Measurements from ENCODE around the gene LEFTY2.
A peak's percentile ranks its signal among the peaks of the same experiment; 100 is the strongest.
"Not testable (repeated sequence)": the region's sequence is repeated elsewhere in the genome, so short reads cannot be mapped to it uniquely, and the experiment has no call there.

Gene LEFTY2

DNA sequence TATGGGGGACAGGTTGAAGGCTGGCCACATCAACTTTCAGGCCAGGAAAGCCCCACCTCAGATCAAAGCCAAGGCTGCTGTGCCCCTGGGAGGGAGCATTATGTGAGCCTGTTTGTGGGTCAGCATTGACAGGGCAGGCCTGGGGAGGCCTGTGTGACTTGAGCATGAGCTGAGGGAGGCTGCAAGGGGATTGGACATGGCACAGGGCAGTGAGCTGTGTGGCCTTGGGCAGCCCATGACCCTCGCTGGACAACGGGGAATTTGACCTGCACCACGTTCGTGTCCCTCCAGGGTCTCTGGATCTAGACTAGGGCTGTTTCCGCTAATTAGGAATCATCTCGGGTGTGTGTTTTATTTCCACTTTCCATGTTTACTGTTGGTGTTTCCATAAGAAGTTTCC, 34.6 kb downstream of the LEFTY2 start:
- DNase-seq (ENCODE audit: low read depth in 2 of 2): no peak

GRCh38 chr1:225903623-225904022, 37.4 kb downstream of the LEFTY2 start:
- DNase-seq (ENCODE audit: low read depth in 2 of 2): no peak

DNA sequence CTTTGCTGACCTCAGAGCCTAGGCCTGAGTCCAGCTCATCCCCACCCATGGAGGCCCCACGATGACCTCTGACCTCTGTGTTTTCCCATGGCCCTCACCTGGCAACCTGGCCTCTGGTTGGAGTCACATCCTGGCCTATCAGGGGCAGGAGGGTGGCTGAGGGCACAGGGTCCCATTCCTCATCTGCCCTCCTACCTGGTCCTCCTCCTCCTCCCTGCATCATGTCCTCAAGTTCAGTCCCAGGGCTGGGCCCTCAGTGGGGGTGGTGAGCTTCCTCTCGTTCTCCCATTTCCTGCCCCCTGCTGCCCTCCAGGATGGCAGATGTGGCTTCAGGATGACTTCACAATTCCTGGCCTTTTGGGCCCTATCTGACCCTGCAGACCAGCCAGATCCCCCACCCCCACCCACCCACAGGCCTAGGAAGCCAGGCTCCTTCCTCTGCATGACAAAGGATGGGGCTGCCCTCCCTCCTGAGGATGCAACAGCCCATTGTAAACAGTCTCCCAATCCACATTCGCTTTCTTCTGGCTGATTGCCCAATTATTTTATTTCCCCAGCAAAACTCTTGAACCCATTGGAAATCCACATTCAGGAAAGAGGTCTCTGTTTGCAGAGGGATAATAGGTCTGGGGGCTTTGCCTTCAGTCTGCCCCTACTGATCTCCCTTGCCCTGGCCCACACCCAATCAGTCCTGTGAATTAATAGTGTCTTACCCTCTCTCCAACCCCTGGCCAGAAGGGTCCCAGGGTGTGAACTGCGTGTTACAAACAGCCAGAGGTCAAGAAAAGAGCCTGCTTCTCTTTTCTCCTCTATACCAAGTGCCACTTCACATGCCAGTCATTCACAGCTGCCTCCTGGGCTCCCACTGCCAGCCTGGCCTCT, 41.7 kb downstream of the LEFTY2 start:
- no peak for DNase-seq (ENCODE audit: low read depth in 2 of 2)

DNA sequence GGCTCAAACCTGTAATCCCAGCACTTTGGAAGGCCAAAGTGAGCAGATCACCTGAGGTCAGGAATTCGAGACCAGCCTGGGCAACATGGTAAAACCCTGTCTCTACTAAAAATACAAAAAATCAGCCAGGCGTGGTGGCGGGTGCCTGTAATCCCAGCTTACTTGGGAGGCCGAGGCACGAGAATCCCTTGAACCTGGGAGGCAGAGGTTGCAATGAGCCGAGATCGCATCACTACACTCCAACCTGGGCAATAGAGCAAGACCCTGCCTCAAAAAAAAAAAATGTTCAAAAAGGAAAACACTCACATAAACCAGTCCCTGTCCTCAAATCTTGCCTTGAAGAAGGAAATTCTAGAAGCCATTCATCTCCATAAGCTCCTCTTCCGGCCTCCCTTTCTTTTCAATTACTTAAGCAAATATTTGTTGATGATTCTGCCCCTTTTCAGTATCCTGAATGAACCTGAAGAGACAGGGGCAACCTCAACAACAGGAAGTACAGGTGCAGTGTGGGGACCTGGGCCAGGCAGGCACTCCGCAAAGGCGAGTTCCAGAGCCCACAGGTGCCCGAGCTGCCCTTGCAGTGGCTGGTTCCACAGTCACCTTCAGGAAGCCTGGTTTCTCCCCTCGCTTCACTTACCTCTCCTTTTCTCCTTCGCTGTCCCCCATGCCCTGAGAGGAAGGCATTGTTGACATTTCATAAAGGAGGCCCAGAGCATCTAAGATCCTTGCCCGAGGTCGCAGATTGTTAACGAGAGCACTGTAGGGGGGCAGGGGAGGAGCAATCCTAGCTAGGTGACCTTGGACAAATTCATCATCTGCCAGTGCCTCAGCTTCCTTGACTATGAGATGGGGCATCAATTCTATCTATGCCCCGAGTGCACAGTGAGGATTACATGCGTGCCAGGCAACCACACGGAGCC, 43.2 kb downstream of the LEFTY2 start:
- no peak for DNase-seq (ENCODE audit: low read depth in 2 of 2)

- peak in 1 of 2 donors; percentile 44 for DNase-seq (ENCODE audit: low read depth in 2 of 2)
Measured at GRCh38 chr1:225896937-225897549, 44.0 kb downstream of the LEFTY2 start.

DNA sequence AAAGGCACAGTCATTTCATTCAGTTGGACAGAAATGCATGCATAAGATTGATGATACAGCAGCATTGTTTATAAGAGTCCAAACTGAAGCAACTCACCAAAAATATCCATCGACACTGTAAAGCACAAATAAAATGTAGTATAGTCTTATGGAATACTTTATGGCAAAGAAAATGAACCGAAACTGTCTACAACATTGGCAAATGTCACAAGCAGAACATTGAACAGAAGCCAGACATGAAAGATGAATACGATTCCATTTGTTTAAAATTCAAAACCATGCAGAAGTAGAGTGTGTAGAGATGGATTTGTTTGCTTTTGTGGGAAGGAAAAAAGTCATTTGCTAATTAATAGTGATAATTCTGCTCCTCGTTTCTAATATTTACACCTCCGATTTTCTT, 44.5 kb downstream of the LEFTY2 start:
- no peak for DNase-seq (ENCODE audit: low read depth in 2 of 2)

GRCh38 chr1:225892307-225892706, 48.7 kb downstream of the LEFTY2 start:
- DNase-seq (ENCODE audit: low read depth in 2 of 2): no peak

DNA sequence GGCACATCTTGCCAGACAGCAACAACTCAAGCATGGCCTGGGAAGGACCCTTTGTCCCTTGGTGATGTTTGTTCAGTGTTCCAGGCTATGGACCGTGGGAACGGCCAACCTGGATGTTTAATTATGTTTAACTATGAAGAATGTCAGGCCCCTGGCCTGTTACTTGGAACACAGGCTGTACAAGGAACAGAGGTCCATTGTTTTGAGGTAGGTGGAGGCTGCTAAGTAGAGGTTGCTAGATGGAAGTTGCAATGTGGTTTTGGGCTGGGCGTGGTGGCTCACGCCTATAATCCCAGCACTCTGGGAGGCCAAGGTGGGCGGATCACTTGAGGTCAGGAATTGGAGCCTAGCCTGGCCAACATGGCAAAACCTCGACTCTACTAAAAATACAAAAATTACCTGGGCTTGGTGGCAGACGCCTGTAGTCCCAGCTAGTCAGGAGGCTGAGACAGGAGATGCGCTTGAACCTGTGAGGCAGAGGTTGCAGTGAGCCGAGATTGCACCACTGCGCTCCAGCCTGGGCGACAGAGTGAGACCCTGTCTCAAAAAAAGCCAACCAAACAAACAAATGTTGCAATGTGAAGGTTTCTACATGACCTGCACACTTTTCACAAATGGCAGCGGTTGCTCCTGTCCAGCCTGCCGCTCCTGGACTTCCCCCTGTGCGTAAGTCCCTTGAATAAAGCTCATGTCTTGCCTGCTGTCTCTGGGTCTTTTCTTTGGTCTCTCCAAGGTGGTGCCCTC, 49.6 kb downstream of the LEFTY2 start:
- DNase-seq (ENCODE audit: low read depth in 2 of 2): no peak

DNA sequence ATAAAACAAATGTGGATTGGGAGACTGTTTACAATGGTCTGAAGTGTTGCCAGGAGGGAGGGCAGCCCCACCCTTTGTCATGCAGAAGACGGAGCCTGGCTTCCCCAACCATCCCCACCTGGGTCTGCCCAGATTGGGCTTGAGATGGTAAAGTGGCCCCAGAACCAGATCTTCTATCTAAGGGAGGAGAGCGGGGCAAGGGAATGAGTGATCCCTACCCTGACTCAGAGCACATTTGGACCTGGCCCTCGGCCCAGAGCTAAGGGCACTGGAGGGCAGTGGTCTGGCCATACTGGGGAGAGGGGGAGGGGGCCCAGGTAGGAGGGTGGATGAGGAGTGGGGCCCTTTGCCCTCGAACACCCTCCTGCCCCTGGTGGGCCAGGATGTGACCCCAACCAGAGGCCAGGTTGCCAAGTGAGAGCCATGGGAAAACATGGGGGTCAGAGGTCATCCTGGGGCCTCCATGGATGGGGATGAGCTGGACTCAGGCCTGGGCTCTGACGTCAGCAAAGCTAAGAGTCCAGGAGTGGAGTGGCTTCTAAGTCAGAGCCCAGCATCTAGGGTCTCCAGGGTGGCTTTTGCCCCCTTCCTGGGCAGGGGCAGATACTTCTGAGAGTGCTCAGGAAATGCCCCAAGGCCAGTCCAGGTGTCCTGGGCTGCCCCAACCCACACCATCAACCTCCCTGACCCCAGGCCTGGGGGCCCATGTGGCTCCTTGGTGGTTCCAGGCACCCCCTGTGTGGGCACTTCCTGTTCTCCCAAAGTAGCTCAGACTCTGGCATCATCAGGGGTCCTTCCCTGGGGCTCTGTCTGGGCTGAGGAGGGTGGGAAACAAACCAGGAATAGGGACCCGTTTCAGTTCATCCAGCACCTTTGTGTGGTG, 50.4 kb downstream of the LEFTY2 start:
- DNase-seq (ENCODE audit: low read depth in 2 of 2): no peak

- no peak for DNase-seq (ENCODE audit: low read depth in 2 of 2)
Measured at GRCh38 chr1:225889743-225890142, 51.3 kb downstream of the LEFTY2 start.

GRCh38 chr1:225888898-225889601, 52.0 kb downstream of the LEFTY2 start, which contains the start of gene LEFTY1:
LEFTY1 (minus strand) TSS chr1:225889146; CDS start chr1:225889066, 80 bp downstream.
- DNase-seq (ENCODE audit: low read depth in 2 of 2): no peak

DNA sequence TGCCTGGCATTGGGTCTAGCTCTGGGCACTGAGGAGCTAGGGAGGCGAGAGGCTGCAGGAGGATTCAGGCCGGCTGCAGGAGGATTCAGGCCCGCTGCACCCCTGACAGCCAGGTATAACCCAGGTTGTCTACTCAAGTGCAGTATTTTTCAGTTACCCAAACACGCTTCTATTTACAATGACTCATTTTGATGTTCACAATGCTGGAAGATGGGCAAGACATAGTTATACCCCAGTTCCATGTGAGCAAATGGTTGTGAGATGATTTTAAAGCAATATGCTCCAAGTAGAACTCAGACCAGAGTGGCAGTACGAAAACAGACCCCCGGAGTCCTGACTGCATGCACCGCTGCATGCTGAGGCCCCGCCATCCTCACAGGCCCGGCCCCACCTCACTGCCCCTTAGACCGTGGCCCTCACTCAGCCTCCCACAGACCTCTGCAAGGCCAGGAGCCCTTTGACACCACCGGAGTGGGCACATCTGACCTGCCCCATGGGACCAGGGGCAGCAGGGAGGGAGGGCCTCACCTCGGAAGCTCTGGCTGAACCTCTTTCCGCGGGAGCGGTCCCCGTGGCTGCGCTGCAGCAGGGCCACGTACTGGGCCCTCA, 52.6 kb downstream of the LEFTY2 start:
- DNase-seq (ENCODE audit: low read depth in 2 of 2): no peak

- not testable (repeated sequence) for DNase-seq (ENCODE audit: low read depth in 2 of 2)
Measured at GRCh38 chr1:225887554-225888288, 53.3 kb downstream of the LEFTY2 start.

DNA sequence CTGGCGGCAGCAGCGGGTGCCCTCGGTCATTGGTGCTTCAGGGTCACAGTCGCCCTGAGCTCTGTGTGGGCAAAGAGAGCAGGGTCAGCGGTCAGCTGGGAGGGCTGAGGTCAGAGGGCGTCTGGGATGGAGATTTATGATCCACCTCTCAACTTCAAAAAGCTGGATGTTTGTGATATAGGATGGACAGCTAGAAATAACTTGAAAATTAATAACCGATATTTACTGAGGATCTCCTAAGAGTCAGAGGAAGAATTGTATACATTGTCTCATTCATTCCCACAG, 54.0 kb downstream of the LEFTY2 start:
- DNase-seq (ENCODE audit: low read depth in 2 of 2): no peak
